ENCODE measurements around the gene SYNJ2.

- no peak for TF ChIP-seq EZH2phosphoT487 (IDR thresholded peaks at IDR 0.05; ENCODE audit: insufficient read depth, low read depth)
- TF ChIP-seq EZH2 (IDR thresholded peaks at IDR 0.05; ENCODE audit: insufficient read depth, poor library complexity, severe bottlenecking) = no peak
Measured at GRCh38 chr6:158036261-158036660, 54.6 kb downstream of the SYNJ2 start.
